Measurements from ENCODE around the gene TC2N.
"Not testable (repeated sequence)": the region's sequence is repeated elsewhere in the genome, so short reads cannot be mapped to it uniquely, and the experiment has no call there.

TC2N gene

DNA sequence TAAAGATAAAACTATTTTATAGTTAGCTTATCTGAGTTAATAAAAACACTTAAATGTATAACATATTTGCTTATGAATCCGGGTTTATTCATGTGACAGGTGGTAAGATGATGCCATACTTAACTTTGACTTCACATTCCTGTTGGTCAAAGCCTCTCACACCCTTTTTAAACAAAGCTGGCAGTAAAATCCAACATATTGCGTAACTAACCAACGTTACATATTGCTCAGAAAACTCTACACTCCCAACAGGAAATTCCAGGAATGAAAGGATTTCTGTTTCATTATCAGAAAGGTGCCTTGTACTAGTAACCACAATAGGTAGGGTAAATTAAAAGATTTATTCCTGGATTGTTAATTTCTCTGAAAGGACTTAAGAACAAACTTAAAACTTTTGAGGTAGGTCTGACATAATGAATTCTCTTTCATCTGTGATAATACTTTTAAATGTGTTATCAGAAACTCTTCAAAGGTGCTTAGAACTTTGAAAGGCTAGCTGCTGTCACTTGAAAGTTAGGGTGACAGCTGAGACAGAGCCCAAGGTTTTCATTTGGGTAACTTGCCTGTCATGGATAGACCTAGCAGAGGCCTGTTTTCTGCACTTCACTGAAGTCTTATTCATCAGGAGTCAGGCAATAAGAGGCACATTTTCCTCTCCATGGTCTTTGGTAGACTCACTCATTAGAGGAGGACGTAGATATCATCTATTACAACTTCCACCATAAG lies 111.6 kb downstream of the TC2N start:
- no peak for DNase-seq (ENCODE audit: low read depth in 1 of 2, low spot score in 1 of 2)

DNA sequence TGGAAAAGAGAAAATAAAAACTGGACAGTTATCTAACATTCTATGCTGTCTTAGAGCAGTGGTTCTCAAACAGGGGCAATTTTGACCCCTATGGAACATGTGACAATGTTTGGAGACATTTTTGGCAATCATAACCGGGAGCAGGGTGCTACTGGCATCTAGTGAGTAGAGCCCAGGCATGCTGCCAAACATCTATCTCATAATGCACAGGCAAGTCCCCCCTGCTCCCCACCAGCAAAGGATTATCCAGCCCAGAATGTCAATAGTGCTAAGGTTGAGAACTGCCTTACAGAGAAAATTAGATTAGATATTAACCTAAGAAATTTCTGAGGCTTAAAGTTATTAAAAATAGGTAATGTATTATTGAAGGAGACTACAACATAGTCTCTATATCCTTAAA lies 112.5 kb downstream of the TC2N start:
- no peak for DNase-seq (ENCODE audit: low read depth in 1 of 2, low spot score in 1 of 2)

DNA sequence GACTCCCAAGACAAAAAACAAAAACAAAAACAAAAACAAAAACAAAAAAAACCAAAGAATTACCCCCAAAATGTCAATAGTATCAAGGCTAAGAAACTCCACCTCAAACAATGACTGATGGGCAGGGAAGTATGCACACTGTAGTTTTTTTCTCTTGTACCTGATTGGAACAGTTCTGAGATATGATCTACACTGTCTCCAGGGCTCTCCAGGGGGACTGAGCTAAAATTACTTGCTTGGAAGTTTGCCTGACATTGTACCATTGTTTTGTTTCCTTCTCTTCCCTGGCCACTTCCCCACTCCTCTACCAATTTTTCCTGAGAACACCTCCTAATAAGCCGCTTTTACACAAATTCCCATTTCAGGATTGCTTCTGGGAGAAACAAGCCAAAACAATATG lies 113.2 kb downstream of the TC2N start:
- no peak for DNase-seq (ENCODE audit: low read depth in 1 of 2, low spot score in 1 of 2)

DNA sequence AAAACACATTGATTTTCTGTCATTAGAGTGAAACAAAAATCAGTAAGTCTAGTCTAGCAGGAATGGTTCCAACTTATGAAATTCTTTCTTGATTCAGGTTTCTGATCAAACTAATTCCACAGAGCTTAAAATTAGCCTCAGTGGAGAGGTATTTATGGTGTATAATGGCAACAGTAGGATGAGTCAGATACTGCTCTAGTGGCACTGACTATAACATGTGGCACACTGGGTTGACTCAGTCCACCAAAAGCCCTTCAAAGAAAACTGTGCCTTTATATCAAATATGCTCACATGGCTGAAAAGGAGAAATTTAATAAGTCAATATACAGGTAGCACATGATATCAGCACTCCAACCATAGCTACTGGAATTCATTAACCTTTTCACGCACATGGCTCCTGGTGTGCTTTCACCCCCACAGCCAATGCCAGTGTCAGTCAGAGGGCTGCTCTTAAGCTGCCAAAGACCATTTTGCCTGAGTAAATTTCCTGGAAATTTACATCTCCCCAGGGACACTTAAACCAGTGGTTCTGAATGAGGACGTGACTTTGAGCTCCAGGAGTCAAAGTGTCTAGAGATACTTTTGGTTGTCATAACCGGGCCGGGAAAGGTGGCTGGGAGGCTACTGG lies 113.7 kb downstream of the TC2N start:
- no peak for DNase-seq (ENCODE audit: low read depth in 1 of 2, low spot score in 1 of 2)

DNA sequence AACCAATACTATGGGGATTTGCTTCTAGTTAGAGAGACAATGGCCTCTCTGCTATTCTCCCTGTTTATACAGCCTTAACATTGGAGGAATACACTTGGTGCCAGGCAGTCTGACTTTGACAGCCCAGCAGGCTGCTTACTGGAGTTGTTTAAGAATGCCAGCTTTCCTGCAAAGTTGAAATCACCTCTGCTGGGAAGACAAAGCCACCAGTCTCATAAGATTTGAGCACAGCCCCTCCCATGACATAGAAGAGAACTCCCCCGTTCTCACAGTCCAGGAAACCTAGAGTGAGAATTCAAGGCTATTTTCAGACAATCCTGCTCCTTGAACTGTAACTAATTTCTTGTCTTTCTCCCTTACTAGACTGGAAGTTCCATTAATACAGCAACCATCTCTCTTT lies 114.4 kb downstream of the TC2N start:
- no peak for DNase-seq (ENCODE audit: low read depth in 1 of 2, low spot score in 1 of 2)

DNA sequence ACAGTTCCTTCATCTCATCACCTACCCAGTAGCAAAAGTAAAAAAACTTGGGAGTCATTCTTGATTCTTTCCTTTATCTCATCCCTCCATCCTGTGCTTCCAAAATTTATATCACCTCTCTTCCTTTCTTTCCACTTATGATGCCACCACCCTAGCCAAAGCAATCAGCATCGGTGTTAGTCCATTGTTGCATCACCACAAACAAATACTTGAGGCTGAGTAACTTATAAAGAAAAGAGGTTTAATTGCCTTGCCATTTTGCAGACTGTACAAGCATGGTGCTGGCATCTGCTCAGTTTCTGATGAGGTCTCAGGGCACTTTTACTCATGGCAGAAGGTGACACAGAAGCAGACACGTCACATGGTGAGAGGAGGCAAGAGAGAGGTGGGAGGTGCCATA lies 115.6 kb downstream of the TC2N start:
- DNase-seq (ENCODE audit: low read depth in 1 of 2, low spot score in 1 of 2), result no peak

DNA sequence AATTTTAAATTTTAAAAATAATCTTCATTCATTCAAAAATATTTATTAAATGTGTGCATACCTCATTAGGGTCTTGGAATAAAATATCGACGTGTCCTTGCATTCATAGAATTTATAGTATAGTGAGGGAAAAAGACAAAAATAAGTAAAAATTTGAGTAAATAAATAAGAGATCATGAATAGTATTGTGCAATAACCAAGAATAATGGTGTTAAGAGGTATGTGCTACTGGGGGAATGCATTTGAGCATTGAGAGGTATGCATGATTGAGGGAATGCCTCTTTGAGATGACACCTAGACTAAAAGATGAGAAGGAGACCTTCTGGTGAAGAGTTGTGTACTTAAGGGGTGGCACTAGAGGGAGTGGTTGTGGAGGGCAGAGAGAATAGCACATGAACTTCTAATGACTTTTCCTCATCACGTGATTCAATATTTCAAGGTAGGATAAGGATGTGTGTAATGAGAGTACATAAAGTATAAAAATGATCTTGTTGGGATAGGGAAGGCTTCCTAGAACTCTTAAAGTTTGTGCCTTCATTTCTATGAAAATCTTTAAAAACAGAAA lies 116.6 kb downstream of the TC2N start:
- DNase-seq (ENCODE audit: low read depth in 1 of 2, low spot score in 1 of 2), result no peak

DNA sequence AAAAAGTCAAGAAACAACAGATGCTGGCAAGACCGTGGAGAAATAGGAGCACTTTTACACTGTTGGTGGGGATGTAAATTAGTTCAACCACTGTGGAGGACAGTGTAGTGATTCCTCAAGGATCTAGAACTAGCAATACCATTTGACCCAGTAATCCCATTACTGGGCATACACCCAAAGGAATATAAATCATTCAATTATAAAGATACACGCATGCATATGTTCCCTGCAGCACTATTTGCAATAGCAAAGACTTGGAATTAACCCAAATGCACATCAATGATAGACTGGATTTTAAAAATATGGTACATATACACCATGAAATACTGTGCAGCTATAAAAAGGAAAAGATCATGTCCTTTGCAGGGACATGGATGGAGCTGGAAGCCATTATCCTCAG lies 117.5 kb downstream of the TC2N start:
- DNase-seq (ENCODE audit: low read depth in 1 of 2, low spot score in 1 of 2), result no peak

DNA sequence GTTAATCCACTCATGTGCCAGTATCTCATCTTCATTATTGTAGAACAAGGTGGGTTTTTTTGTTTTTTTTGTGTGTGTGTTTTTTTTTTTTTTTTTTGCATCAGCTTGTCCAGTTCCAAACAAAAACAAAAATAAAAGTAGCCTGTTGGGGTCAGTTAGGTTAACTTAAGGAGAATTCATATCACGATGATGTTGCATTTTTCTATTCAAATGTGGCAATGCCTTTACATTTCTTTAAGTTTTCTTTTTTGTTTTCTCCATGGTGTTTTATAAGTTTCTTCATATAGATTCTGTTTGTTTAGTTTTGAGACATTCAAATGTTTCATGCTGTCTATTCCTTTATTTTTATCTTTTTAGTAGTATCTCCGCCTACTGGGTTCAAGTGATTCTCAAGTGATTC lies 119.3 kb downstream of the TC2N start:
- no peak for DNase-seq (ENCODE audit: low read depth in 1 of 2, low spot score in 1 of 2)

DNA sequence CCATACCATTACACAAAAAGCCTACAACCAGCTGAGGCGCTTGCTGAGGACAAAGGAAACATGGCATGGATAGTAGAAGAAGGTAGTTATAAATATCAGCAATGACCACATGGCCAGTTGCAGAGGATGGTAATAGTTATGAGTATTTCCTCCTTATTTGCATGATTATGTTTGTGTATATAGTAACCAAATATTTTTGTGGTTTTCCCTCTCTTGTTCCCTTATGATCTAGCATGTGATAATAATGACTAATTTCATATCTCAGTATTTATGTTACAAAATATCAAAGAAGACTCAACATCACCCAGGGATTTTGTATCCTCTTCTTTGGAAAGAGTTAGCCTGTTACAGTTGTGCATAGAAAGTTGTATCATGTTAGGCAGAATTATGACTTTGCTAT lies 122.0 kb downstream of the TC2N start:
- DNase-seq (ENCODE audit: low read depth in 1 of 2, low spot score in 1 of 2), result no peak

DNA sequence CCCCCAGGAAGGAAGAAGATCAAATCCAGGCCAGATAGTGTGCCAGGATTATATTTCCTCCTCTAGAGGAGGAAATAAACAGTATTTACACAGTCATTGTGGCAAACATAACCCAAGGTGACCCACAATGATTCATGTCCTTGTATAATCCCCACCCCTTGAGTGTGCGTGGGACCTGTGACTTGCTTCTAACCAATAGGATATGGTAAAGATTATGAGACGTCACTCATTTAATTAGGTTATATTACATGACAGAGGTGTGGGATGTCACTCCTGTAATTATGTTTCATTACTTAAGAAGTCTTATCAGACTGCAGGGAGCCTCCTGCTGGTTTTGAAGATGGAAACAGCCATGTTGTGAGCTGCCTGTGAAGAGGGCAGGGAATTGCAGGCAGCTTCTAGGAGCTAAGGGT lies 123.3 kb downstream of the TC2N start:
- no peak for DNase-seq (ENCODE audit: low read depth in 1 of 2, low spot score in 1 of 2)

DNA sequence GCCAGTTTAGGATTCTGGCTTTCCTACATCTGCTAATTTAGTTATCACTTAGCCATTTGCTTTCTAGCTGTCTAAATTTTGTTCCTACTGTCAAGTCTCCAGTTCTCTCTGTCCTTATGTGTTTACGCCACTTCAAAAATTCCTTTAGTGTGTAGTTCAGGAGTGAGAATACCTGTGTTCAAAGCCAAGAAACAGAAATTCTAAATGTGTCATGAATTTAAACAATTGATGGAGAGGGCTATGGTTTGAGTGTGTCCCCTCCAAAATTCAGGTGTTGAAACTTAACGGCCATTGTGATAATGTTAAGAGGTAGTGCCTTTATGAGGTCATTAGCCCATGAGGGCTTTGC lies 124.1 kb downstream of the TC2N start:
- DNase-seq (ENCODE audit: low read depth in 1 of 2, low spot score in 1 of 2), result no peak

DNA sequence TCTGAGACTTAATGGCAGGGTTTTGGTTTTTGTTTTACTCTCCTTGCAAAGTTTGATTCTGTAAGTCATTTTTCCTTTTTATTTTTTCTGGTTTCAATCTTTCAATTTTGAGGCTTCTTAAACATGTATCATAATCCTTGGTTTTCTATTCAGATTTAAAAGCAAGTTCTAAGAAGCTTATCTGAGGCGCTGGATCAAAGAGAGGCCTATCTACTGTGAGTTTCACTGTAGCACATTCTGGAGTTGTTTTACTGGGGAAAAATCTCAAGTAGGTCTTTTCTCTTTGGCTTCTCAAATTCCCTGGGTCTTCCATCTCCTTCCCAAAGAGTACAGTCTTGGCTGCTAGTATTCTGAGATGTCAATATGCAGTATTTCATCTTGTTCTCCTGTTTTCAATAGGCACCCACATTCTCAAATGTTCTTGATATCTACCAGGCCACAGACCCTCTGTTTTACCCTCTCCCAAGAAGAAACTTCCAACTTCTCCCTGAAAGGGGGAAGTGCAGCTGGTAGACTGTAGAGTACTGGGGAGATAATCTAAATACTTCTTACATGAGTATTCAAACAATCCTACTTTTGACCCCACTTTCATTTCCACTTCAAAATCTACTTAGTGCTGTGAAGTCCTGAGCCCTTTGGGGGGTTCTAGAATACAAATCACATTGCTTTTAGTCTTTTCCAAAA lies 124.6 kb downstream of the TC2N start:
- DNase-seq (ENCODE audit: low read depth in 1 of 2, low spot score in 1 of 2), result no peak

DNA sequence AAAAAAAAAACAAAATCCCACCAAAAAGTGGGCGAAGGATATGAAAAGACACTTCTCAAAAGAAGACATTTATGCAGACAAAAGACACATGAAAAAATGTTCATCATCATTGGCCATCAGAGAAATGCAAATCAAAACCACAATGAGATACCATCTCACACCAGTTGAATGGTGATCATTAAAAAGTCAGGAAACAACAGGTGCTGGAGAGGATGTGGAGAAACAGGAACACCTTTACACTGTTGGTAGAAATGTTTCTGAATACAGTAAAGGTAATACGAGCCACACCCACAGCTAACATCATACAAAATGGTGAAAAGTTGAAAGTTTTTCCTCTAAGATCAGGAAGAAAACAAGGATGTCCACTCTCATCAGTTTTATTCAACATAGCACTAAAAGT lies 127.5 kb downstream of the TC2N start:
- not testable (repeated sequence) for DNase-seq (ENCODE audit: low read depth in 1 of 2, low spot score in 1 of 2)

DNA sequence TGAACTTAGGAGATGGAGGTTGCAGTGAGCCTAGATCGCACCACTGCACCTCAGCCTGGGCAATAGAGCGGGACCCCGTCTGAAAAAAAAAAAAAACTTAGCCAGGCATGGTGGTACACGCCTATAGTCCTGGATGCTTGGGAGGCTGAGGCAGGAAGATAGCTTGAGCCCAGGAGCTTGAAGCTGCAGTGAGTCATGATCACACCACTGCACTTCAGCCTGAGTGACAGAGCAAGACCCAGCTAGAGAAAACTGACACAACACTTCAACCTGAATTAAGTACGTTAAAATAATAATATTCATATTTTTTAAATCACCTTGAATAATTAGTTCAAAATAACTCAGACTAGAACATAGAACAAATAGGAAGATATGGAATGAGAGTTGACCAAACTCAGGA lies 129.7 kb downstream of the TC2N start:
- DNase-seq (ENCODE audit: low read depth in 1 of 2, low spot score in 1 of 2), result no peak

DNA sequence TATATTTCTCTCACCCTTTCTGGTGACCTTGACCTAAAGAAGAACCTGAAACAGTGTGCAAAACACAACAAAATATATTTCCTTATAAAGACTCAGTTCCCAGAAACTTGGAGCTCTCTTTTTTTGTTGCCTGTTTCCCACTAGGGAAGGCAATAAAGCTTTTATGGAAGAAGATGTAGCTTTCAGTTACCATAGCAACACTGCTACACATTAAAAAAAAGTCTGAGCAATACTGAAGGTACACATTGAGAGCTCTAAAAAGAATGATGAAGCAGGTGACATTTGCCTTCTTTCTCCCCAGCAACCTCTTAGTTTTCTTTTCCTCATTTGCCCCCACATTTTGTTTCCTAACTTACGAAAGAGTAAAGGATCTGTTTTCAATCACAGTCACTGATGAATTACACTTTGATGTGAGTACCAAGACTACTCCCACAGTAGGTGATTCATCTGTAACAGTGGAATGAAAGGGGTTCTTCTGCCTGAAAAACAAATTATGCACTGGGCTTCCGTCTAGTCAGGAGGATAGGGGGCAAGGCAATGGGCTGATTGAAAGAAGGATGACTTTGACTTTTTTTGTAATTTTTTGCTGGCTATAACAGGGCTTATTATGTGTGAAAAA lies 134.4 kb downstream of the TC2N start:
- DNase-seq (ENCODE audit: low read depth in 1 of 2, low spot score in 1 of 2), result no peak

DNA sequence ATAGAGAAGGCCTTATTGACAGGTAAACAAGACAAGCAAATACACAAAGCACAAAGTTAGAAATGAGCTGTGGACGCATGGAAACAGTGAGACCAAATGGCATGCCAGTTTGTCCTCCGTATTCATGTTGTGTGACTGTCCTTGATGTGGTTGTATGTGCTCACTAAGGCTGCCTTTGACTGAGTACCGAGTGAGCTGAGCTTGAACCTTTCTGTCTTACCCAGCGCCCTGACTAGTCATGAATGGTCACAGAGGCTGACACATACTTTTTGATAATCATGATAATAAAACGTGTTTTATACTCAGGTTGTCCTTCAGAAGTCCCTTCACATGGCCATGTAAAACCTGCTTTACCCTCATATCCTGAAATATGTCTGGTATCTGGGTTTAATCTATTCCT lies 134.9 kb downstream of the TC2N start:
- DNase-seq (ENCODE audit: low read depth in 1 of 2, low spot score in 1 of 2), result no peak

DNA sequence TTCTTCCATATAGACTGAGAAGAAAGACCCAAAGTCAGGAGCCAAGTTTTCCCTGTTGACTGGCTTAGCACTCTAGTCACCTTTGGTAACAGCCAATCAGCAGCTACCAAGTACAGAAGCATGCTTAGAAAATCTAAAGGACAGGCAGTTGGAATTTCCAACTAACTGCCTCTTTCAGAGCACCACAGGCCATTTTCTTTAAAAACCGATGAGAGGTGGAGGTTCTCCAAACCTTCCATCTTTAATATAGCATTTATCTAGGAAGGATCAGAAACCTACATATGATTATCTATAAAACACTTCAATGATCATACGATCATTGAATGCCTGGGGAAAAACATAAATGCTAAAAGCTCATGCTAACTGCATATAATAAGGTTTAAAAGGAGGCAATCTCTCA lies 135.3 kb downstream of the TC2N start, which contains the start of gene CATSPERB:
Gene CATSPERB (minus strand): TSS at position 101 of the 400 bp plus-strand sequence. CDS start 2,607 bp downstream, outside the sequence.
- DNase-seq (ENCODE audit: low read depth in 1 of 2, low spot score in 1 of 2), result no peak

DNA sequence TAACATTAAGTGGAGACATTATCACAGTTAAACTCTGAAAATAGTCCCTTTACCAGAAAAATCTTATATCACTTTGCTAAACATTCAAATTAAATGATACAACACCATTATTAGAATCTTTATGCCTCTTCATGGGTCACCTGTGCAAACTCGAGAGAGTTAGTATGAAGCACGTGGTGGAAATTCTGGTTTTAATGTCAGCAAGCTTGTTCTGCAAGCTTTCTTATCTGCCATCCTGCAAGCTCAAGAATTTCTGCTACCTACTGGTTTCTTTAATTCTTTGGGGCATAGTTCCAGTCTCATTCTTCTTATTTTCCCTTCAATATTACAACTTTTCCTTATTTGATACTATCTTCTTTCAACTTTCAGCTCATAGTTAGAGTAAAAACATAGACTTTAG lies 136.3 kb downstream of the TC2N start:
- no peak for DNase-seq (ENCODE audit: low read depth in 1 of 2, low spot score in 1 of 2)

DNA sequence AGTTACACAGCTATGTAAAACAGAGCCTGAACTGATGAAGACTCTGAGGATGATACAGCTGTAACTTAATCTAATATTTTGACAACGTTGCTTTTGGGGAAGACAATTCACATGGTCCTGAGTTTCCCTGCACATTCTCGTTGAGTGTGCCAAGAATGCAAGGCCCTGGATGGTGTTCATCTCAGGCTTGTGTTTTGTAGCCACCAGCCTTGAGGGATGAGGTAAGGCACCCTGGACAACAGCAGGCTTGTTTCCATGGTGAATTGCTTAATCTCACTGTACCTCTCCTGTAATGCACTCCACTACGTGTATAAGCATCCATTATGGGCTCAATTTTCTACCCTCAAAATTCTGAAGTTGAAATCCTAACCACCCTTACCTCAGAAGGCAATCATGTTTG lies 137.6 kb downstream of the TC2N start:
- DNase-seq (ENCODE audit: low read depth in 1 of 2, low spot score in 1 of 2), result no peak
